ENCODE data around the gene HPCAL4.

DNA sequence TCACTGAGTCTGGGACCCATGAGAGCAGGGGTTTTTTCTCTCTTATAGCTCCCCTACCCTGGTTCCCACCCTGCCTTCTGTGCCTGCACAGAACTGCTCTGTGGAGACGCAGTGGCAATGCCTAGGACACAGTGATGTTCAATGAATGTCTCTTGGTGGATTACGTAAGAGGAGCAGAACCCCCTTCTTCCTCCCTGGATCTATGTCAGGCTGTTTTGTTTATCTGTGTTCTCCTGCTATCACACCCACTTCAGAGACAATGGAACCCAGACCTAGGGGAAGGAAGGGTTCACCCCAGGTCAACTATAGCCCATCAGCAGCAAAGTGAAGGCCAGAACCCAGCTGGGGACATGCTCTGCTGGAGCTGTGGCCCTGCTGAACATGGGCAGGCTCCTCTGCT is 2.0 kb downstream of the HPCAL4 start:
- TF ChIP-seq, protein P1, sequence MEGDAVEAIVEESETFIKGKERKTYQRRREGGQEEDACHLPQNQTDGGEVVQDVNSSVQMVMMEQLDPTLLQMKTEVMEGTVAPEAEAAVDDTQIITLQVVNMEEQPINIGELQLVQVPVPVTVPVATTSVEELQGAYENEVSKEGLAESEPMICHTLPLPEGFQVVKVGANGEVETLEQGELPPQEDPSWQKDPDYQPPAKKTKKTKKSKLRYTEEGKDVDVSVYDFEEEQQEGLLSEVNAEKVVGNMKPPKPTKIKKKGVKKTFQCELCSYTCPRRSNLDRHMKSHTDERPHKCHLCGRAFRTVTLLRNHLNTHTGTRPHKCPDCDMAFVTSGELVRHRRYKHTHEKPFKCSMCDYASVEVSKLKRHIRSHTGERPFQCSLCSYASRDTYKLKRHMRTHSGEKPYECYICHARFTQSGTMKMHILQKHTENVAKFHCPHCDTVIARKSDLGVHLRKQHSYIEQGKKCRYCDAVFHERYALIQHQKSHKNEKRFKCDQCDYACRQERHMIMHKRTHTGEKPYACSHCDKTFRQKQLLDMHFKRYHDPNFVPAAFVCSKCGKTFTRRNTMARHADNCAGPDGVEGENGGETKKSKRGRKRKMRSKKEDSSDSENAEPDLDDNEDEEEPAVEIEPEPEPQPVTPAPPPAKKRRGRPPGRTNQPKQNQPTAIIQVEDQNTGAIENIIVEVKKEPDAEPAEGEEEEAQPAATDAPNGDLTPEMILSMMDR (IDR thresholded peaks at IDR 0.05), result no peak
- no peak for TF ChIP-seq POLR2AphosphoS5 (IDR thresholded peaks at IDR 0.05)
- TF ChIP-seq POLR2A (IDR thresholded peaks at IDR 0.05), result no peak
- no peak for TF ChIP-seq EP300 (IDR thresholded peaks at IDR 0.05)

All from suprapubic skin (tissue), 4 donors.